HG03196 (cell line): ENCODE measurements around the gene TRIOBP.

Source experiments
- ATAC-seq: cut with Tn5 transposase; IDR thresholded peaks from one replicate; pipeline ENCODE4 v1.9.1; 2021; ENCODE audit not compliant: unreplicated experiment

The TRIOBP gene

GRCh38 chr22:37731804-37732471, 35.1 kb downstream of the TRIOBP start:
- no peak for ATAC-seq

GRCh38 chr22:37732699-37733607, 36.1 kb downstream of the TRIOBP start:
- no peak for ATAC-seq

GRCh38 chr22:37733625-37734401, 37.0 kb downstream of the TRIOBP start:
- ATAC-seq, result no peak

- no peak for ATAC-seq
These were observed 37.5 kb downstream of the TRIOBP start for GRCh38 chr22:37734402-37734700.

GRCh38 chr22:37734964-37735451, 38.2 kb downstream of the TRIOBP start:
- ATAC-seq, result no peak

GRCh38 chr22:37739035-37739434, 42.2 kb downstream of the TRIOBP start:
- no peak for ATAC-seq

GRCh38 chr22:37739611-37740049, 42.8 kb downstream of the TRIOBP start:
- no peak for ATAC-seq

GRCh38 chr22:37740455-37741311, 43.8 kb downstream of the TRIOBP start:
- no peak for ATAC-seq

- no peak for ATAC-seq
These were observed 44.5 kb downstream of the TRIOBP start for GRCh38 chr22:37741312-37741795.

- no peak for ATAC-seq
These were observed 45.7 kb downstream of the TRIOBP start for GRCh38 chr22:37742376-37743171.

GRCh38 chr22:37744589-37744988, 47.7 kb downstream of the TRIOBP start:
- no peak for ATAC-seq

- ATAC-seq, result peak; percentile 54
These were observed 48.9 kb downstream of the TRIOBP start for GRCh38 chr22:37745548-37746365.

GRCh38 chr22:37746366-37747079, 49.7 kb downstream of the TRIOBP start:
- ATAC-seq, result peak; percentile 32

- ATAC-seq, result no peak
These were observed 50.3 kb downstream of the TRIOBP start for GRCh38 chr22:37747080-37747714.

GRCh38 chr22:37747715-37748100, 50.9 kb downstream of the TRIOBP start:
- no peak for ATAC-seq

GRCh38 chr22:37748659-37749058, 51.8 kb downstream of the TRIOBP start:
- no peak for ATAC-seq

GRCh38 chr22:37749226-37749625, 52.4 kb downstream of the TRIOBP start:
- ATAC-seq, result no peak
